Right cardiac atrium (tissue), 5 donors: ENCODE results near the gene LCE1C. TPM values are rescaled to one million over a fixed set of nuclear protein-coding genes. Genes with fewer than 3 reads are reported as not detected.

ENCODE experiments used
- ATAC-seq, 2 donors: fragments of 200-7000 bp; cut with Tn5 transposase; one replicate each; pipeline versions ENCODE4 v1.8.0 to v1.9.1; 2020; ENCODE audit warnings: moderate library complexity in 2 of 2, mild to moderate bottlenecking in 1 of 2
- DNase-seq, 3 donors: peaks; one replicate each; pipeline ENCODE4 v3.0.0-alpha.2; 2020
- H3K27ac ChIP-seq: one replicate; pipeline ENCODE4 v1.5.1; 2013; ENCODE audit warnings: mild to moderate bottlenecking, low read length, control low read depth, moderate library complexity
- H3K27me3 ChIP-seq: one replicate; pipeline ENCODE4 v1.6.1; 2013; ENCODE audit not compliant: control insufficient read depth, insufficient read depth
- H3K4me1 ChIP-seq: one replicate; pipeline ENCODE4 v1.6.1; 2013; ENCODE audit warnings: low read length; ENCODE audit not compliant: control insufficient read depth, insufficient read depth
- H3K4me3 ChIP-seq: one replicate; pipeline ENCODE4 v1.5.1; 2013; ENCODE audit warnings: low read length, control low read depth
- H3K9me3 ChIP-seq: one replicate; pipeline ENCODE4 v1.6.1; 2013; ENCODE audit warnings: low read length; ENCODE audit not compliant: control insufficient read depth
- WGBS: extraction: QIAGEN DNeasy Blood & Tissue Kit; methylation state at CpG from one replicate; pipeline ENCODE4 v1.1.7; 2013; 5-methylcytosine and 5-hydroxymethylcytosine counted together
- intact Hi-C, 4 donors: fragments of 100-400 bp; cut with DNase I; formaldehyde crosslinking; loops; one replicate each; pipeline versions ENCODE4 v1.11.0 to v1.14.0; 2022 to 2023
- polyA plus RNA-seq: library from polyadenylated mRNA; stranded (reverse); fragments of 200-250 nt; gene quantifications from one replicate; pipeline ENCODE4 v1.2.3, GENCODE V29; 2013
- total RNA-seq, 4 donors: library from RNA; stranded (reverse); fragmentation: NEBNext Ultra II Directional; extraction: Animal tissue kit (Norgen Biotek cat#: 25700); gene quantifications; one replicate each; pipeline ENCODE4 v1.2.1, GENCODE V29; 2021
- donor health status: healthy with polysubstance abuse.
- donor health status: DM: no; HTN: yes; CAD: no.
- donor health status: DM: no; HTN: no; CAD: no.
- donor health status: DM: no; HTN: yes; CAD: no; lungs with severe emphysema.
- donor health status: DM: yes; HTN: yes; CAD: no.

Gene LCE1C
- total and polyA plus RNA-seq, 5 donors: not detected

GRCh38 chr1:152795686-152796085, 10.8 kb downstream of the LCE1C start:
- WGBS: 60% methylated on average over 4 of the region's 4 CpGs
- no peaks in the 10 kb centered on the region for H3K4me1 ChIP-seq
- H3K4me3 ChIP-seq: no peak overlapping the region
- H3K27me3 ChIP-seq: no peaks in the 10 kb centered on the region
- no peak for DNase-seq
- ATAC-seq: no peak
- no peak overlapping the region for H3K27ac ChIP-seq
- intact Hi-C loops: no loop called here
- H3K9me3 ChIP-seq: no peaks in the 10 kb centered on the region

- Histone ChIP-seq H3K9me3 (no peaks in the 10 kb centered on the region), H3K4me3 (no peak within 1 kb of the TSS), H3K27ac (no peak within 1 kb of the TSS), H3K27me3 (no peaks in the 10 kb centered on the region), H3K4me1 (no peaks in the 10 kb centered on the region)
- WGBS: 26% methylated on average over 2 of the region's 2 CpGs
- intact Hi-C loops: no loop called here
- no peak for DNase-seq
- no peak for ATAC-seq
These were observed 20.4 kb downstream of the LCE1C start, which contains the start of gene LCE1E for GRCh38 chr1:152786077-152786476. Gene LCE1E, plus strand, starts transcription at chr1:152786257. Its CDS starts 1,043 bp downstream, at chr1:152787300.

DNA sequence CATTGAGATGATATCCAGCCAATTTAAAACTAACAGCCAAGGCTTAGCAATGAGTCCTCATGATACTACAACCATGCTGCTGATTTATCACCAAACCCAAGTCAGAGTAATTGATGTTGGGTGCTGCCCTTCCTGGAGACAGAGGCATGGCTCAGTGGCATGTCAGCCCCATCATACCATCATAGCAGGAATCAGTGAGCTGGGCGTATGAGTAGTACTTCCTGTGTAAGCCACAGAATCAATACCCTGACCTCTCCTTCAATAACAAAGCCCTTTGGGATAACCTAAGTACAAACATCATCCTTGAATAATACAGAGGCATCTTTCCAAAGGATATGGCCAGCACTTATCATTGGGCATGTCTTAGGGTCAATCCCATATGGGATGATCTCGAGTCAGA, 23.4 kb downstream of the LCE1C start:
- ATAC-seq: no peak
- intact Hi-C loops: no loop called here

DNA sequence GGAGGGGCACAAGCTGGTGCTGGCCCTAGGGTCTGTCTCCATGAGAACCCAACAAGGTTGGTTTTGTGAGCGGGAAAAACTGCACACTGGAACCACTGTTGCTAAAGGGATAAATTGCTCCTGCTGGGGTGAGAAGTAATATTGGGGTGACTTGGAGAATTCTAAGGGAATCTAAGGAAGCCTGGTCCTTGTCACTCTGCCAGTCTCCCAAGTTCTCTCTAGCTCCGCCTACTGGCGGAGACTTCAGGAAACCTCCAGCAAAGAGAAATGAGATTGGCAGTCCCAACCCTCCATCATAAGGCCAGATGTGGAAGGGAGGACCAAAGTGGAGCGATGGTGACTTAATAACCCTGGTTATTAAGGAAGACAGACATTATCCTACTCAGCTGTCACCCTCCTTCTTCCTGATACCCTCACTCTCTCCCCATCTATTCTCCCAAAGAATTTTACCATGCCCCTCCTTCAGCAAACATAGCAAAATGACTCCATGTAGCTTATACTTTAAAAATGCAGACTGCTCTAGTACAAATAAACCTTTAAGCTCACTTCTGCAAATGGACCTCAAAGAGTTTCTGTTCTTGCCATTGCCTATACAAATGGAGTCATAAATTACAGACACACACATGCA, 28.8 kb downstream of the LCE1C start:
- no peaks in the 10 kb centered on the region for H3K27me3 ChIP-seq
- ATAC-seq (no peak), DNase-seq (peak in 1 of 3 donors; percentile 11)
- H3K4me3 ChIP-seq: no peak overlapping the region
- H3K9me3 ChIP-seq: no peaks in the 10 kb centered on the region
- no peaks in the 10 kb centered on the region for H3K4me1 ChIP-seq
- 52% methylated on average over 4 of the region's 4 CpGs for WGBS
- intact Hi-C loops: no loop called here
- no peak overlapping the region for H3K27ac ChIP-seq

More for the DNA sequence above, 23.4 kb downstream of the LCE1C start:
- Histone ChIP-seq H3K27me3 (no peaks in the 10 kb centered on the region), H3K27ac (no peak overlapping the region), H3K4me3 (no peak overlapping the region), H3K4me1 (no peaks in the 10 kb centered on the region), H3K9me3 (no peaks in the 10 kb centered on the region)
- 50% methylated on average over 2 of the region's 2 CpGs for WGBS
- DNase-seq: no peak

DNA sequence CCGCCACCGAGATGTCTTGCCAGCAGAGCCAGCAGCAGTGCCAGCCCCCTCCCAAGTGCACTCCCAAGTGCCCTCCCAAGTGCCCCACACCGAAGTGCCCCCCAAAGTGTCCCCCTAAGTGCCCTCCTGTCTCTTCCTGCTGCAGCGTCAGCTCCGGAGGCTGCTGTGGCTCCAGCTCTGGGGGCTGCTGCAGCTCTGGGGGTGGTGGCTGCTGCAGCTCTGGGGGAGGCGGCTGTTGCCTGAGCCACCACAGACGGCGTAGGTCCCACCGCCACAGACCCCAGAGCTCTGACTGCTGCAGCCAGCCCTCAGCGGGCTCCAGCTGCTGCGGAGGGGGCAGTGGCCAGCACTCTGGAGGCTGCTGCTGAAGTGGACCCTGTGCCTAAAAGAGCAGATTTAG, 30.1 kb downstream of the LCE1C start:
- ATAC-seq (no peak), DNase-seq (no peak)
- intact Hi-C loops: no loop called here
- Histone ChIP-seq H3K27me3 (no peaks in the 10 kb centered on the region), H3K27ac (no peak overlapping the region), H3K4me1 (no peaks in the 10 kb centered on the region), H3K9me3 (no peaks in the 10 kb centered on the region), H3K4me3 (no peak overlapping the region)
- 71% methylated on average over 11 of the region's 11 CpGs for WGBS

GRCh38 chr1:152774875-152775274, 31.6 kb downstream of the LCE1C start, which contains the start of gene LCE1F:
Gene LCE1F, plus strand, starts transcription at chr1:152775140. Its CDS starts 1,232 bp downstream, at chr1:152776372.
- Histone ChIP-seq H3K4me1 (no peaks in the 10 kb centered on the region), H3K27ac (no peak within 1 kb of the TSS), H3K9me3 (no peaks in the 10 kb centered on the region), H3K27me3 (no peaks in the 10 kb centered on the region), H3K4me3 (no peak within 1 kb of the TSS)
- no peak for DNase-seq
- ATAC-seq: no peak
- 63% methylated on average over 6 of the region's 6 CpGs for WGBS
- intact Hi-C loops: no loop called here

DNA sequence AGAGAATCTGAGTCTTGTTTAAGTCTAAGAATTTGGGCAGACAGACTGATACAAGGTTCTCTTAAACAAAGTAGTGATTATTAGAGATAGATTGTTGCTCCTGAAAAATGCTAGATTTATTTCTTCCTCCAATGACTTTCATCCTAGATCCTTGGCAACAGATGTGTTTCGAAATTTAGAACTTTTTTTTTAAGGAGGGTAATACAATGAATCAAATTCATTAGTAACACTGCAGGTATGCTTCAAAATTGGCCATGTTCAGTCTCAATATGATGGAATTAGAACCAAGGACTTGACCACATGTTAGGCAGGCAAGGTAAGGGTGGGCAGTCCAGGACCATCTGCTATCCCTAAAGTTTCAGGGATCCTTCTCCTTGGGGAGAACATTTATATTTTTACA, 36.0 kb downstream of the LCE1C start:
- WGBS: 73% methylated on average over 1 of the region's 1 CpG
- peaks cover 2% of the 10 kb centered on the region for H3K27me3 ChIP-seq
- H3K4me3 ChIP-seq: no peak overlapping the region
- no peaks in the 10 kb centered on the region for H3K9me3 ChIP-seq
- H3K4me1 ChIP-seq: no peaks in the 10 kb centered on the region
- no peak for ATAC-seq
- H3K27ac ChIP-seq: no peak overlapping the region
- DNase-seq: no peak
- intact Hi-C loops: no loop called here

DNA sequence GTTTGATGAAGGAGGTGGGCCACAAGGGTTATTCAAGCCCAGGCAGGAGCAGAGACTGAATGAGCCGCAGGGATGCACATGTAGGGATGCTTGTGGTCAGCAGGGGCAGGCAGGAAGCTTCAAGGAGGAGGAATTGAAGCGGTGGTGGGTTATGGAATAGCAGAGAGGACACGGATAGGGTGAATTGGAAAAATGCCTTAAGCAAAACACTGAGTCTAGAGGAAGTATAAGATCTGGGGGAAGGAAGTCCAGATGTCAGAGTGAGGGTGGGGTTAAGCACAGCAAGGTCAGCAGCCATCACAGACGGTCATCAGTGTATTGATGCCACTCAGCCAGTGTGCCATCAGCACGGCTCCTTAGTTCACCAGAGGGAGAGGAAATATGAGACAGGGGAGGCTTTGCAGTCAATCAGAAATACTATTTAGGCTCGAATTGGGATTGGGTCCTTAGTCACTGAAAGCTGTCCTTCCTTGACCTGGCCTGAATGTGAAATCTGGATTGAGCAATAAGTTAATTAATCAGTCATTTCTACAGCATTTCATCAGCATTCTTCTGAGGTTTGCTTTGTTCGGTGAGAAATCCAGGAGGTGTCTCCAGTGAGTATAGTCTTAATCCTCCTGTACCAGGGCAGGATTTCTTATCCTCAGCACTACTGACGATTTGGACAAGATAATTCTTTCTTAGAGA, 37.5 kb downstream of the LCE1C start:
- no peaks in the 10 kb centered on the region for H3K4me1 ChIP-seq
- peaks cover 2% of the 10 kb centered on the region for H3K27me3 ChIP-seq
- intact Hi-C loops: no loop called here
- no peaks in the 10 kb centered on the region for H3K9me3 ChIP-seq
- H3K27ac ChIP-seq: no peak overlapping the region
- DNase-seq (no peak), ATAC-seq (no peak)
- no peak overlapping the region for H3K4me3 ChIP-seq
- 48% methylated on average over 8 of the region's 8 CpGs for WGBS

DNA sequence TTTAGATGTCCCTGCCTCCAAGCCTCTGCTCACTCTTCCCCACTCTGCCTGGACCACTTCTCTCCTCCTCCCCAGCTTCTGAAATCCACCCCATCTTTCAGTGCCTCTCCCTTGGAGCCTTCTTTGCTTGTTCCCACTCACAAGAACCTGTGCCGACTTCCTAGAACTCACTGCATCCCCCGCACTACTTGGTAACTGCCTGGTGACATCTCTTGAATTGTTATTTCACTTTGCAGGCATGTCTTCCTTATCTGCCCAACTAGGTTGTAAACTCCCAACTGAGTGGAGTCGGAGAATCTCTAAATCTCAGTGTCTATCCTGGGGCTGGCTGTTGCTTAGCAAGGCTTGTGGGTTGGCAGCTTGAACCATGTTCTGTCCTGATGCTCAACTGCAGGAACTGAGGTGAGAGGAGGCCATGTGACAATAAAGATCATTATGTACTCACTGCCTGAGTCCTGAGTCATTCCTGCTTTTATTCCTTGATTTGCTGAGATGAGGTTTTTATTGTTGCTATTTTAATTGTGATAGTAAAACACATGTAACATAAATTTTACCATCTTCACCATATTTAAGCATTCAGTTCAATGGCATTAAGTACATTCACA, 44.7 kb downstream of the LCE1C start:
- ATAC-seq: no peak
- no peak for DNase-seq
- H3K27me3 ChIP-seq: peaks cover 2% of the 10 kb centered on the region
- no peak overlapping the region for H3K27ac ChIP-seq
- H3K9me3 ChIP-seq: no peaks in the 10 kb centered on the region
- 82% methylated on average over 3 of the region's 3 CpGs for WGBS
- H3K4me1 ChIP-seq: no peaks in the 10 kb centered on the region
- intact Hi-C loops: no loop called here
- no peak overlapping the region for H3K4me3 ChIP-seq

DNA sequence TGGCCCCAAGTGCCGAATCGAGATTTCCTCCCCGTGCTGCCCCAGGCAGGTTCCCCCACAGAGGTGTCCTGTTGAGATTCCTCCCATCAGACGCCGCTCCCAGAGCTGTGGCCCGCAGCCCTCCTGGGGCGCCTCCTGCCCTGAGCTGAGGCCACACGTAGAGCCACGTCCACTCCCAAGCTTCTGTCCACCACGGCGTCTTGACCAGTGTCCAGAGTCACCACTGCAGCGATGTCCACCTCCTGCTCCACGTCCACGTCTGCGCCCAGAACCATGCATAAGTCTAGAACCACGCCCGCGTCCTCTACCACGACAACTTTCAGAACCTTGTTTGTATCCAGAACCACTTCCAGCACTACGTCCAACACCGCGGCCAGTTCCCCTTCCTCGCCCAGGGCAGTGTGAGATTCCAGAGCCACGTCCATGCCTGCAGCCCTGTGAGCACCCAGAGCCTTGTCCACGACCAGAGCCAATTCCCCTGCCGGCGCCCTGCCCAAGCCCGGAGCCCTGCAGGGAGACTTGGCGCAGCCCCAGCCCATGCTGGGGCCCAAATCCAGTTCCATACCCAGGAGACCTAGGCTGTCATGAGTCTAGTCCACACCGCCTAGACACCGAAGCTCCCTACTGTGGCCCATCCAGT, 45.8 kb downstream of the LCE1C start:
- Histone ChIP-seq H3K9me3 (no peaks in the 10 kb centered on the region), H3K27me3 (no peaks in the 10 kb centered on the region), H3K27ac (no peak overlapping the region), H3K4me1 (no peaks in the 10 kb centered on the region), H3K4me3 (no peak overlapping the region)
- 91% methylated on average over 31 of the region's 31 CpGs for WGBS
- intact Hi-C loops: no loop called here
- peak in 2 of 3 donors; percentile 41 to 53 for DNase-seq
- peak in 1 of 2 donors; percentile 16 for ATAC-seq
